DMS 273 (cell line): ENCODE results near the gene ATPAF1.
"Not testable (repeated sequence)": the region's sequence is repeated elsewhere in the genome, so short reads cannot be mapped to it uniquely, and the experiment has no call there.

Experiments used
- DNase-seq: peaks from one replicate; lab custom pipeline; 2025; ENCODE audit not compliant: unreplicated experiment; lab: John Stamatoyannopoulos, UW

The ATPAF1 gene, protein sequence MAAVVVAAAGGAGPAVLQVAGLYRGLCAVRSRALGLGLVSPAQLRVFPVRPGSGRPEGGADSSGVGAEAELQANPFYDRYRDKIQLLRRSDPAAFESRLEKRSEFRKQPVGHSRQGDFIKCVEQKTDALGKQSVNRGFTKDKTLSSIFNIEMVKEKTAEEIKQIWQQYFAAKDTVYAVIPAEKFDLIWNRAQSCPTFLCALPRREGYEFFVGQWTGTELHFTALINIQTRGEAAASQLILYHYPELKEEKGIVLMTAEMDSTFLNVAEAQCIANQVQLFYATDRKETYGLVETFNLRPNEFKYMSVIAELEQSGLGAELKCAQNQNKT

GRCh38 chr1:46667782-46668760 is at the start of gene ATPAF1:
TSS of gene ATPAF1 (minus strand) at chr1:46668364. CDS start at chr1:46668322, 42 bp downstream.
- peak; percentile 92 for DNase-seq

GRCh38 chr1:46717654-46718053 is 49.5 kb upstream of the ATPAF1 start:
- DNase-seq = no peak

GRCh38 chr1:46714976-46715375 is 46.8 kb upstream of the ATPAF1 start:
- no peak for DNase-seq

DNA sequence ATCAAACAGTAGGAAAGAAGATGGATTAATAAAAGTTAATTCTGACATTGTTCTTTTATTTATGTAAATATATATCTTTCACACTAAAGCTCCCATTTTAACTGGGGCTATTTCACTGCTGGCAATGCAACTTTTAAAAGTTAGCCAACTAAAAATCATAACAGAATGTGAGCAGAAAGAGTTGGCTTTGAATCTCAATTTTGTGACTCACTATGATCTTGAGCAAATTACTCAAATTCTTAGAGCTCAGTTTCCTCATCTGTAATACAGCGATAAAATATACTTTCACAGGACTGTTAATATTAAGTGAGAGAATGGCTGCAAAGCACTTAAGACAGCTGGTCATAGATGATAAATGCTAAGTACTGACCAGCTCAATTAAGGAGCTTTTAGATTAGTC is 40.0 kb upstream of the ATPAF1 start:
- DNase-seq = no peak

- DNase-seq = no peak
Observed at GRCh38 chr1:46705408-46705807, 37.2 kb upstream of the ATPAF1 start.

GRCh38 chr1:46703927-46704641 is 35.9 kb upstream of the ATPAF1 start:
- DNase-seq = no peak

GRCh38 chr1:46699666-46700065 is 31.5 kb upstream of the ATPAF1 start:
- DNase-seq = no peak

GRCh38 chr1:46697053-46697452 is 28.9 kb upstream of the ATPAF1 start:
- no peak for DNase-seq

- not testable (repeated sequence) for DNase-seq
Observed at GRCh38 chr1:46694676-46695075, 26.5 kb upstream of the ATPAF1 start.

DNA sequence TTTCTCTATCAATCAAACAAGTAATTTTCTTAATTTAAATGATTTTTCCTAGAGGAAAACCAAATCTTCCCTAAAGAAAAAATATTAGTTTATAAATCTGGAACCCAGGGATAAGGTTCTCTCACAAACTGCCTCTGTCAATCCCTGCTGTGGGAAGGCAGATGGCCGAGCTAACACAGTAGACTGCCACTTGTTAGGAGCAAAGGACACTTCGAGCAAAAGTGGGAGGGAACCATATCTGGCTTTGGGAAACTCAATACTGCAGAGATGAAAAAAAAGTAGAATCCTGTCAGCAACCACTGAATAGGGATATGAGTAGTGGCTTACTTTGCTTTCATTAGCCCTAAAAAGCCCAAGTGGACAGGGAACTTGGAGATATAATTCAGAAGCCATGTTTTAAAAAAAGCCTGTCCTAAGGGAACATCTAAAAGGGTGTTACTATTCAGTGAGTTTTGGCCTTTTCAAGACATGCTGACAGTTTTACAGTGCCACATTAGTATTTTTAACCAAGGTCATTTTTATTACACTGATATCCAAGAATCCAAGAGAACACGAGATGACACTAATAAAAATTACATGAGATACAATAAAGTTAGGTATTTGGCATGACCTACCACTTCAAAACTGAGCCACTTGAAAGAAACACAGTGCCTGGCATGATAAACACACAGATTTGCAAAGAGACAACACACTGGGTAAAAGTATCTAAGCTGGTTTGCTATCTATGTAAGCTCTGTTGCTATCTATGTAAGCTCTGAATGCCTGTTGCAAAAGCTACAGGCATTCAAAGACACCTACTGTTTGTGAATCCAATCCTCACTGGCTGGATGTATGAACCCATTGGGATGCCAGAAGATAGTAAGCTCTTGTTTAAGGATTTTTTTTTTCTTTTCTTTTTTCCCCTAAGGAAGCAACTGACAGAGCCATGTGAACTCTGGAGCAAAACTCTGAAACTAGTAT is 24.9 kb upstream of the ATPAF1 start:
- peak; percentile 10 for DNase-seq

- no peak for DNase-seq
Observed at GRCh38 chr1:46691997-46692790, 24.0 kb upstream of the ATPAF1 start.

DNA sequence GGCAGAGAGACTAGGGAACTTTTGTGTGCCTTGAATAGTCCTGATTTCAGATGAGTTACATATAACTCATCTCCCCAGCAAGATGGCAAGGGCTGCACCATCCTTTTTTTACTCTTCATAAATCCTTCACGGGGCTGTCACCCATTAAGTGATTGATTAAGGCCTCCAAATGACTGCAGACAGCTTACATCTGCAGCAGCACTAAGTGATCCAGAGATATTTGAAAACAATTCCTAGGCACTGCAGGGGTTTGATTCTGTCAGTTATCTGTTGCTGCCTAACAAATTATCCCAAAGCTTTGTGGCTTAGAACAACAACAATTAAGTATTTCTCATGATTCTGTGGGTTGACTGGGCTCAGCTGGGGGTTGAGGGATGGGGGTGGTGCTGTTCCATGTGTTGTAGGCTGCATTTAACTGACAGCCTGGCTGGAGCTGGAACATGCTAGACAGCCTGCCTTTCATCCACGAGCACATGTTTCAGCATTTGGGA is 22.8 kb upstream of the ATPAF1 start:
- no peak for DNase-seq

- DNase-seq = no peak
Observed at GRCh38 chr1:46689897-46690296, 21.7 kb upstream of the ATPAF1 start.

GRCh38 chr1:46689356-46689755 is 21.2 kb upstream of the ATPAF1 start:
- no peak for DNase-seq

DNA sequence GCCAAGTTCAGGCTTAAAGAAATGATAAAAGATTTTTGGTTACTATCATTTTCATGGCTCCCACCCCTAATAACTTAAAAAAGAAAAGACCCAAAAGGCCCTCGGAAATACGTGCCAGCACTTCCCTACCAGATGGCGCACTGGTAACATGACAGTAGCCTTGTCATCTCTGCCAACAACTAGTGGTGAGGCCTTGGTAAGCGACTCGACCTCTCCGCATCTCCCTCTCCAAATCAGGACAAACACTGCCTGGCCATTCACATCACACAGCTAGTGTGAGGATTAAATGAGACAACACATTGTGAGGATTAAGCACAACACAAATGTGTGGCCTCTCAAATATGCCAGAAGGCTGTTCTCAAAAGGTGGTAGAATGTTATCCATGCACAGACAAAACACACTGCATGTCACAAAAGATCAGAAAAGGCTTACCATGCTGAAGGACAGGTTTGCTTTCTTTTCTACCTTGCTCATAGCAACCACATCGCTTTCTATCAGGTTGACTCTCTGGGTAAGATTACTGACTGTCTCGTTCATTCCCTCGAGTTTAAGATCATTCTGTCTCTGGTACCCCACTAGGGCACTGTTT is 19.9 kb upstream of the ATPAF1 start:
- DNase-seq = peak; percentile 35

DNA sequence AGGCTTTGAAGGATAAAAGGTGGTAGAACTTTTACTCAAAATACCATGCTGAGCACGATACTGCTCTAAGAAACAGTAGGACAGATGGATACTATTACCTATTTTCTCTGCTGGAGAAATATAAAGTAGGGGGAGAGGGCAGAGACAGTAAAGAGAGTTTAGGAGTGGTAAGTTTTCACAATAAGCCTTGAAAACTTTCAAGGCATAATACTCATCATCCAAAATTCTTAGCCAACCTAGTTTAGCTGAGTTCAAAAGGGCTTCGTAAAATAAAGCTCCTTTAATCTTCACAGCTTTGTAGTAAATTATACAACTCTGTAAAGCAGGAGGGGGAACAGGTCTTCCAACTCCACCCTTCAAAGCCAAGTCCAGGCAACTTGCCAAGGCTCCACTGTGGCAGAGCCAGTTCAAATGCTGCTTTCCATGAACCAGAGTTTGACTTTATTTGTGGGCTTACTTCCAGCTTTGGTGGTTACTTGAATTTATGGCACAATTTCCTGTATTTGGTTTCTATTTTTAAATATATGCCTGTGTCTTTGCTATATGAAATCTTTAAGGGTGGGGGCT is 19.0 kb upstream of the ATPAF1 start:
- DNase-seq = peak; percentile 78

GRCh38 chr1:46686255-46686654 is 18.1 kb upstream of the ATPAF1 start:
- no peak for DNase-seq

GRCh38 chr1:46684670-46685069 is 16.5 kb upstream of the ATPAF1 start:
- no peak for DNase-seq

- DNase-seq = no peak
Observed at GRCh38 chr1:46682064-46682463, 13.9 kb upstream of the ATPAF1 start.
